LNCaP clone FGC (cell line): ENCODE results near the gene GALNT9.

Source experiments
- DNase-seq: peaks from one replicate; pipeline ENCODE4 v3.0.0-alpha.2; 2011; ENCODE audit warnings: low read depth
- H3K4me3 ChIP-seq: 2 replicates; pipeline ENCODE4 v1.5.1; 2011; ENCODE audit warnings: mild to moderate bottlenecking, low read depth, low read length, control low read depth
- CTCF ChIP-seq: IDR thresholded peaks from 2 replicates; pipeline ENCODE4 v1.5.1; 2012; ENCODE audit warnings: mild to moderate bottlenecking; ENCODE audit not compliant: control insufficient read depth, insufficient read depth; ENCODE audit errors: extremely low read depth

GALNT9 gene

GRCh38 chr12:132353811-132354210 lies 24.4 kb upstream of the GALNT9 start:
- no peak for DNase-seq
- no peak for TF ChIP-seq CTCF
- H3K4me3 ChIP-seq: no peak overlapping the region

GRCh38 chr12:132352896-132353800 lies 23.8 kb upstream of the GALNT9 start:
- DNase-seq: no peak
- no peak for TF ChIP-seq CTCF
- H3K4me3 ChIP-seq: no peak overlapping the region

GRCh38 chr12:132351751-132352495 lies 22.5 kb upstream of the GALNT9 start:
- no peak for TF ChIP-seq CTCF
- no peak overlapping the region for H3K4me3 ChIP-seq
- no peak for DNase-seq

- DNase-seq: no peak
- no peak for TF ChIP-seq CTCF
- no peak overlapping the region for H3K4me3 ChIP-seq
Measured at GRCh38 chr12:132349501-132350131, 20.2 kb upstream of the GALNT9 start.

GRCh38 chr12:132348176-132348575 lies 18.8 kb upstream of the GALNT9 start:
- DNase-seq: no peak
- TF ChIP-seq CTCF: no peak
- H3K4me3 ChIP-seq: no peak overlapping the region

GRCh38 chr12:132347176-132347855 lies 17.9 kb upstream of the GALNT9 start:
- no peak overlapping the region for H3K4me3 ChIP-seq
- no peak for DNase-seq
- no peak for TF ChIP-seq CTCF
